Pancreas (tissue), 10 donors: ENCODE results near the gene GPR183. TPM values are rescaled to one million over a fixed set of nuclear protein-coding genes. Genes with fewer than 3 reads are reported as not detected.

Experiments
- ATAC-seq, 4 donors: fragments of 200-7000 bp; cut with Tn5 transposase; one replicate each; pipeline versions ENCODE4 v1.8.0 to v1.9.1; 2020; ENCODE audit warnings: mild to moderate bottlenecking in 4 of 4, moderate library complexity in 4 of 4
- DNase-seq, 6 donors: peaks; one replicate each; pipeline ENCODE4 v3.0.0-alpha.2; 2020
- FAIRE-seq: peaks from 2 replicates; lab custom pipeline; 2012; peaks lifted over from hg19 to GRCh38; lab: Jason Lieb, UNC
- H3K27ac ChIP-seq, 4 donors: fragments of 200-600 bp; sonication (generic); 1 replicate in 3 of 4; 2 replicates in 1 of 4; pipeline versions ENCODE4 v1.5.0 to v1.8.0; 2020
- H3K27me3 ChIP-seq, 4 donors: fragments of 200-600 bp; one replicate each; pipeline ENCODE4 v1.8.0; 2021
- H3K36me3 ChIP-seq, 3 donors: fragments of 200-600 bp; sonication (generic) in 1 of 3; one replicate each; pipeline versions ENCODE4 v1.5.0 to v1.8.0; 2020 to 2021
- H3K4me1 ChIP-seq, 3 donors: fragments of 200-600 bp; one replicate each; pipeline ENCODE4 v1.8.0; 2021
- H3K4me3 ChIP-seq, 4 donors: fragments of 200-600 bp; sonication (generic) in 2 of 4; one replicate each; pipeline versions ENCODE4 v1.5.0 to v1.8.0; 2020 to 2021
- H3K9me3 ChIP-seq, 4 donors: fragments of 200-600 bp; one replicate each; pipeline ENCODE4 v1.8.0; 2021
- WGBS, 2 donors: extraction: QIAGEN DNeasy Blood & Tissue Kit; methylation state at CpG; one replicate each; pipeline ENCODE4 v1.1.7; 2013; 5-methylcytosine and 5-hydroxymethylcytosine counted together
- intact Hi-C, 3 donors: fragments of 100-400 bp; cut with DNase I; formaldehyde crosslinking; loops; one replicate each; pipeline versions ENCODE4 v1.11.1 to v1.14.2; 2022
- polyA plus RNA-seq, 2 donors: library from polyadenylated mRNA; stranded (reverse); fragments of 200-250 nt; gene quantifications; one replicate each; pipeline ENCODE4 v1.2.3, GENCODE V29; 2013
- total RNA-seq, 6 donors: library from RNA; stranded (reverse); fragmentation: NEBNext Ultra II Directional in 4 of 6; extraction: Animal tissue kit (Norgen Biotek cat#: 25700) in 4 of 6; gene quantifications; one replicate each; pipeline versions ENCODE4 v1.2.1 to v1.2.4, GENCODE V29; 2021 to 2023
- TF ChIP-seq, protein P1 (sequence below), 4 donors: fragments of 200-600 bp; sonication (generic) in 3 of 4; IDR thresholded peaks; one replicate each; pipeline versions ENCODE4 v1.5.0 to v1.8.0; 2021; ENCODE audit warnings: antibody characterized with exemption in 4 of 4
- donor health status: healthy with polysubstance abuse.
- donor health status: DM: no; HTN: no; CAD: no; lungs with moderate emphysema.
- donor health status: DM: no; HTN: no; CAD: no.
- donor health status: control.
- donor health status: control.
- donor health status: Bipolar disorder and iron deficiency.
- donor health status: DM: yes; HTN: yes; CAD: no.
- donor health status: DM: no; HTN: no; CAD: no.
- donor health status: DM: no; HTN: no; CAD: no.
- donor health status: DM: yes; HTN: yes; CAD: no.

Gene GPR183
- total and polyA plus RNA-seq, 8 donors = 0.23 to 3.5 (median 0.97) TPM

DNA sequence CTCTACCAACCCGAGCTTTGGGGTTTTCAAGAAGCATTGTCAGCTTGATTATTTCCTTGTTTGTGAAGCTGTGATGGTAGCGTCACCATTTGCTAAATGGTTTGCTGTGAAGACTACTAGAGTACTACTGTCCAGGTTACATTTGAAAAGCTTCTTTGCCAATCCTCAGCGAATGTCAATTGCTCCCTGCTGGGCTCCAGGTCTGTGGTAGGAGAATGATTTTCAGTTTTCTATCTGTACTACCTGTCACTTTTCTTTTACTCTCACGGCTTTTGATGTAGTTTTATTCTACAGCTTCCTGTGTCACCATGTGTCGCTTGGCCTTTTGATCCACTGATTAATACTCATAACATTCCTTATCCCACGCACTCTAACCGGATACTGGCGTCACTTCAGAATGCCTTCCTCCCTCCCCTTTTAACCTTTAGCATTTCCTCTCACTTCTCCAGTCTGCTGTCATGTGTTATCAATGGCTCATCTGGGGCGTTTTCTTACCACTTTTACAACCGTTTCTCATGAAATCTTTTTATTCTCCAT lies 7.5 kb upstream of the GPR183 start:
- H3K27ac ChIP-seq = no peak overlapping the region
- no peak for ATAC-seq
- no peaks in the 10 kb centered on the region for H3K9me3 ChIP-seq
- H3K4me3 ChIP-seq = no peak overlapping the region
- TF ChIP-seq, protein P1, sequence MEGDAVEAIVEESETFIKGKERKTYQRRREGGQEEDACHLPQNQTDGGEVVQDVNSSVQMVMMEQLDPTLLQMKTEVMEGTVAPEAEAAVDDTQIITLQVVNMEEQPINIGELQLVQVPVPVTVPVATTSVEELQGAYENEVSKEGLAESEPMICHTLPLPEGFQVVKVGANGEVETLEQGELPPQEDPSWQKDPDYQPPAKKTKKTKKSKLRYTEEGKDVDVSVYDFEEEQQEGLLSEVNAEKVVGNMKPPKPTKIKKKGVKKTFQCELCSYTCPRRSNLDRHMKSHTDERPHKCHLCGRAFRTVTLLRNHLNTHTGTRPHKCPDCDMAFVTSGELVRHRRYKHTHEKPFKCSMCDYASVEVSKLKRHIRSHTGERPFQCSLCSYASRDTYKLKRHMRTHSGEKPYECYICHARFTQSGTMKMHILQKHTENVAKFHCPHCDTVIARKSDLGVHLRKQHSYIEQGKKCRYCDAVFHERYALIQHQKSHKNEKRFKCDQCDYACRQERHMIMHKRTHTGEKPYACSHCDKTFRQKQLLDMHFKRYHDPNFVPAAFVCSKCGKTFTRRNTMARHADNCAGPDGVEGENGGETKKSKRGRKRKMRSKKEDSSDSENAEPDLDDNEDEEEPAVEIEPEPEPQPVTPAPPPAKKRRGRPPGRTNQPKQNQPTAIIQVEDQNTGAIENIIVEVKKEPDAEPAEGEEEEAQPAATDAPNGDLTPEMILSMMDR (IDR thresholded peaks at IDR 0.05) = no peak
- intact Hi-C loops = no loop called here
- H3K4me1 ChIP-seq = peaks cover 0 to 7% (median 5%) of the 10 kb centered on the region in 3 donors
- no peaks in the 10 kb centered on the region for H3K36me3 ChIP-seq
- FAIRE-seq = no peak
- 87 to 89% methylated on average over 10 of the region's 10 CpGs for WGBS, 2 donors
- no peaks in the 10 kb centered on the region for H3K27me3 ChIP-seq
- no peak for DNase-seq

DNA sequence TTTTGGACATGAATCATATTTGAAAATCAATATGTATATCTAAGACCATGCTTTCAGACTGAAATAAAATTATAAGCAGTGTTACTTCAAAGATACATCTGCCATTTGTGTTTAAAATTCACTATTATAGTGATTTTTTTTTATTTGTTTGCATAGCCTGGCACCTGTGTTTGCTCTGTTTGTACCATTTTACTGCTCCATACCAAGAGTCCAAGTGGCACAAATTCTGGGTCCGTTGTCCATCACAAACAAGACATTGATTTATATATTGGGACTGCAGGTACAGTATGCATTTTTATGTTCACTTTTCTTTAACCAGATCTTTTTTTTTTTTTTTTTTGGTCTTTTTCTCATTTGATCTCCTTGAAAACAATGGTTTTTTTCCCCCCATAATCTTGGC lies 6.7 kb upstream of the GPR183 start:
- no peaks in the 10 kb centered on the region for H3K36me3 ChIP-seq
- ATAC-seq = no peak
- TF ChIP-seq, protein P1 (IDR thresholded peaks at IDR 0.05) = no peak
- no peak overlapping the region for H3K4me3 ChIP-seq
- no peak for FAIRE-seq
- H3K4me1 ChIP-seq = peaks cover 0 to 7% (median 5%) of the 10 kb centered on the region in 3 donors
- DNase-seq = no peak
- no peak overlapping the region for H3K27ac ChIP-seq
- H3K9me3 ChIP-seq = no peaks in the 10 kb centered on the region
- WGBS, 2 donors = 31 to 40% methylated on average over 1 of the region's 1 CpG
- H3K27me3 ChIP-seq = no peaks in the 10 kb centered on the region
- intact Hi-C loops = no loop called here

DNA sequence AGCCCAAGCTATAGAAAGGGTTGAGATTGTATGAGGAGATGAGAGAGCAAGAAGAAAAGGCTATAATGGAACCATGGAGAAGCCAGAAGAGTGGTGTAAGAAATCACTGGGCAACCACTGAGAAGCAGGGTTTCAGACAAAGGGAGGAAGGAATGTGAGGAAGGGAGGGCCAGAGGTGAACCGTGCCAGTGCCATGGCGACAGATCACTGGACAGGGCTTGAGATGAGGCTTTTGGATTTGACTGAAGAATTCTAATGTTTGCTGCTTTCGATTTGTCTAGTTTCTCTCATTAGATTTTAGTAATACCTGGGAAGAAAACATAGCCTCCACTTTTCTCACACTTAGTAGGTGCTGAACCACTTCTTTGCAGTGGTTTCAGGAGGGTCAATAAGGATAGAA lies 6.3 kb upstream of the GPR183 start:
- peak overlapping the region in 1 of 4 donors; percentile 43 for H3K27ac ChIP-seq
- intact Hi-C loops = no loop called here
- H3K4me1 ChIP-seq = peaks cover 0 to 7% (median 5%) of the 10 kb centered on the region in 3 donors

DNA sequence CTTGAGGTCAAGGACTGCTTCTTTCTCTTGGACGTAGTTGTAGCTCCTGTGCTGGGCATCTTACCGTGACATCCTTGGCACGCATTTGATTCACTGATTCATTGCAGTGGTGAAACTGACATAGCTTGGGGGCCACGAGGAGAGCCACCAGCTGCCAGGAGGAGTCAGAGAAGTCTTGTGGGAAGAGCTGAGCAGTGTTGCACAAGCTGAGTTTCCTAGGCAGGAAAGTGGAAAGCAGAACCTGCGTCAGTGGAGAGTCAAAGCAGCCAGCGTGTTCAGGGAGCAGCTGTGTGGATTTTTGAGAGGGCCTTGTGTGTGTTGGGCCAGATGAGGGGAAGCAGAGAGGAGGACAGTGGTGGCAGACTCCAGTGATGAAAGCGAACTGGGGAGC lies 5.3 kb upstream of the GPR183 start:
- DNase-seq (peak in 1 of 6 donors; percentile 68), FAIRE-seq (no peak), ATAC-seq (peak in 3 of 4 donors; percentile 42 to 69 (median 67))
- WGBS, 2 donors = 88 to 96% methylated on average over 7 of the region's 7 CpGs
- H3K27ac ChIP-seq = peak overlapping the region in 2 of 4 donors; percentile 3 to 48
- no peak overlapping the region for H3K4me3 ChIP-seq
- peaks cover 0 to 7% (median 5%) of the 10 kb centered on the region in 3 donors for H3K4me1 ChIP-seq
- no peaks in the 10 kb centered on the region for H3K27me3 ChIP-seq
- intact Hi-C loops = no loop called here
- H3K9me3 ChIP-seq = no peaks in the 10 kb centered on the region
- TF ChIP-seq, protein P1 (IDR thresholded peaks at IDR 0.05) = no peak
- no peaks in the 10 kb centered on the region for H3K36me3 ChIP-seq

More for the DNA sequence above, 6.3 kb upstream of the GPR183 start:
- Histone ChIP-seq H3K27me3 (no peaks in the 10 kb centered on the region), H3K36me3 (no peaks in the 10 kb centered on the region), H3K9me3 (no peaks in the 10 kb centered on the region), H3K4me3 (no peak overlapping the region)
- peak in 1 of 4 donors; percentile 25 for ATAC-seq
- FAIRE-seq = no peak
- TF ChIP-seq, protein P1 (IDR thresholded peaks at IDR 0.05) = no peak
- DNase-seq = no peak
- WGBS, 2 donors = 74 to 82% methylated on average over 3 of the region's 3 CpGs

DNA sequence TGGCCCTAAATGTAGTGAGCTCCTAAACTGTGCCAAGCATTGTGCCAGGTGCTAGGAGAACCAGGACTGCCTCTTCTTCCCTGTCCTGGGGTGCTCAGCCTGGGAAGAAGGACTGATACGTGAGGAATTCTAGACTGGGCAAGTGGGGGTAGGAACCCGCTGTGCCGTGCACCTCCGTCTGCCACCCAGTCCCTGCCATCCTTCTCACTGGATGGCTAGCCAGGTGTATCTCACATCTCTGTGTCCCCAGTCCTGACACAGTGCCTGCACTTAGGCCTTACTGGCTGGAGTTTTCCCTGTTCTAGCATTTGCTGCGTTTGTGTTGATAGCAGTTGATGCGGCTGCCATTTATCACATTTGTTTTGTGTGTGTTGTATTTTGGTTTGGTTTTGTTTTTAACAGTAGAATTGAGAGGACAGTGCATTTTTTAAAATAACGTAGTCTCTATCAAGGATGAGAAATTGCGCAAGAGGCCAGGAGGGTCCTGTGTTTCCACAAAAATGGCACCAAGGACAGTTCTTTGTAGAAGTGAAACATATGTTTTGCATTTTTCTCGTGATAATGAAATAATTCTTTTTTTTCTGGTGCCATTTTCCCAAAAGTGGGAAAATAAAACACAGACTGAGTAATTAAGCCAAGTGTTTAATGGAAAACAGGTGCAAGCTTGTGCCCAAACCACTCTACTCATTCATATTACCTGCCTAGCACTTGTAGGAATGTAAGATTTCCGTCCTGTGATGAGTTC lies 4.7 kb upstream of the GPR183 start:
- Histone ChIP-seq H3K4me1 (peaks cover 0 to 1% (median under 1%) of the 10 kb centered on the region in 3 donors), H3K27me3 (no peaks in the 10 kb centered on the region), H3K36me3 (no peaks in the 10 kb centered on the region), H3K4me3 (no peak overlapping the region), H3K9me3 (no peaks in the 10 kb centered on the region), H3K27ac (peak overlapping the region in 2 of 4 donors; percentile 3 to 48)
- no peak for DNase-seq
- intact Hi-C loops = no loop called here
- ATAC-seq = no peak
- WGBS, 2 donors = 91 to 96% methylated on average over 10 of the region's 10 CpGs
- FAIRE-seq = no peak
- TF ChIP-seq, protein P1 (IDR thresholded peaks at IDR 0.05) = no peak
